ENCODE results near the gene ST3GAL4. TPM values are rescaled to one million over a fixed set of nuclear protein-coding genes. Genes with fewer than 3 reads are reported as not detected.
"Not testable (repeated sequence)": the region's sequence is repeated elsewhere in the genome, so short reads cannot be mapped to it uniquely, and the experiment has no call there.

ST3GAL4 gene
- total RNA-seq, 1 experiment from 2014 or later: 11.2 TPM

DNA sequence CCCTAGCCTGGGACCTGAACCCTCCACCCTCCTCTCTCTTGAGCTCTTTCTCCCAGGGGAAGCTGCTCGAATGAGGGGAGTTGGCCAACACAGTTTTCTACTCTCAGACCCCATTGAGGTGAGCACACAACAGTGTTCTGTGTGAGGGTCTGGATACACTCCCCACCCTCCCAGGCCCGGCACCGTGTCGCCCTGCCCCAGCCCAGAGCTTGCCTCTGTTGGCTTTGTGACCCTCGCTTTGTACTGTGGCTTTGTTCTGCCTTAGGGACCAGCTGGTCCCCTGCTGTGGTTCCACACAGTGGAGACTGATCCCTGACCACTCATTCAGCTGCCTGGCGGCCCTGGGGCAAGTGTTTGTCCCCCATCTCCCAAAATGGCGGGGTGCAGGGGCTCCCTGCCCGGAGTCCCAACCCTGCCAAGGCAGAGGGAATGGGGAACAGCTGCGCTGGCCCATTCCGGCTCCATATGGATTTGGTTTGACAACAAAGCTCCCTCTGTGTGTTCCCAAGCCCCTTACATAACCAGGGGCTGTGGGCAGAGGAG lies 8.3 kb downstream of the ST3GAL4 start:
- POLR2A ChIA-PET: no interaction called here
- no TSS peak for BruUV-seq (replicated peaks)
- no peak for DNase-seq
- CTCF ChIA-PET: interaction anchor here (1.0 kb wide), 1 partner anchor 117 kb away, joined by 5 read pairs; no protein-coding TSS in a partner anchor
- no peaks in the 10 kb centered on the region for H3K36me3 ChIP-seq (ENCODE audit: control insufficient read depth, insufficient read depth, low read length)
- intact Hi-C loops (cut with micrococcal nuclease; ENCODE audit: unreplicated experiment): no loop called here
- no peaks in the 10 kb centered on the region for H3K4me1 Mint-ChIP-seq (ENCODE audit: low read depth, unreplicated experiment)
- H3K4me3 Mint-ChIP-seq (ENCODE audit: unreplicated experiment): no peak overlapping the region
- no peak overlapping the region for H3K27ac Mint-ChIP-seq (ENCODE audit: unreplicated experiment)
- no peak overlapping the region for H3K4me3 ChIP-seq (ENCODE audit: low read depth, low read length)
- TF ChIP-seq, protein P1, sequence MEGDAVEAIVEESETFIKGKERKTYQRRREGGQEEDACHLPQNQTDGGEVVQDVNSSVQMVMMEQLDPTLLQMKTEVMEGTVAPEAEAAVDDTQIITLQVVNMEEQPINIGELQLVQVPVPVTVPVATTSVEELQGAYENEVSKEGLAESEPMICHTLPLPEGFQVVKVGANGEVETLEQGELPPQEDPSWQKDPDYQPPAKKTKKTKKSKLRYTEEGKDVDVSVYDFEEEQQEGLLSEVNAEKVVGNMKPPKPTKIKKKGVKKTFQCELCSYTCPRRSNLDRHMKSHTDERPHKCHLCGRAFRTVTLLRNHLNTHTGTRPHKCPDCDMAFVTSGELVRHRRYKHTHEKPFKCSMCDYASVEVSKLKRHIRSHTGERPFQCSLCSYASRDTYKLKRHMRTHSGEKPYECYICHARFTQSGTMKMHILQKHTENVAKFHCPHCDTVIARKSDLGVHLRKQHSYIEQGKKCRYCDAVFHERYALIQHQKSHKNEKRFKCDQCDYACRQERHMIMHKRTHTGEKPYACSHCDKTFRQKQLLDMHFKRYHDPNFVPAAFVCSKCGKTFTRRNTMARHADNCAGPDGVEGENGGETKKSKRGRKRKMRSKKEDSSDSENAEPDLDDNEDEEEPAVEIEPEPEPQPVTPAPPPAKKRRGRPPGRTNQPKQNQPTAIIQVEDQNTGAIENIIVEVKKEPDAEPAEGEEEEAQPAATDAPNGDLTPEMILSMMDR (IDR thresholded peaks at IDR 0.05; ENCODE audit: insufficient read depth in 1 of 2, low read depth in 1 of 2, low read length in 1 of 2, severe bottlenecking in 1 of 2, unreplicated experiment in 1 of 2): no peak
- H3K27me3 ChIP-seq (replicated peaks; ENCODE audit: control insufficient read depth, insufficient read depth, low read length): no peaks in the 10 kb centered on the region
- H3K27me3 Mint-ChIP-seq (ENCODE audit: insufficient read depth, unreplicated experiment): no peaks in the 10 kb centered on the region
- peaks cover 6% of the 10 kb centered on the region for H3K36me3 Mint-ChIP-seq (ENCODE audit: insufficient read depth, unreplicated experiment)
- peaks cover 12% of the 10 kb centered on the region; the same call in 1 of the 2 replicates for H3K4me1 ChIP-seq
- no peaks in the 10 kb centered on the region for H3K9me3 ChIP-seq
- no peaks in the 10 kb centered on the region for H3K9me3 Mint-ChIP-seq (ENCODE audit: unreplicated experiment)

GRCh38 chr11:126364735-126365134 lies 9.2 kb downstream of the ST3GAL4 start:
- H3K9me3 ChIP-seq; H3K4me3 Mint-ChIP-seq (ENCODE audit: unreplicated experiment); H3K36me3 ChIP-seq (ENCODE audit: control insufficient read depth, insufficient read depth, low read length); H3K27me3 Mint-ChIP-seq (ENCODE audit: insufficient read depth, unreplicated experiment); H3K27me3 ChIP-seq (replicated peaks; ENCODE audit: control insufficient read depth, insufficient read depth, low read length); H3K4me1 Mint-ChIP-seq (ENCODE audit: low read depth, unreplicated experiment); POLR2A ChIA-PET; H3K4me1 ChIP-seq; H3K27ac Mint-ChIP-seq (ENCODE audit: unreplicated experiment); H3K36me3 Mint-ChIP-seq (ENCODE audit: insufficient read depth, unreplicated experiment); DNase-seq; intact Hi-C loops (cut with micrococcal nuclease; ENCODE audit: unreplicated experiment); BruUV-seq (replicated peaks); H3K4me3 ChIP-seq (ENCODE audit: low read depth, low read length); CTCF ChIA-PET; H3K9me3 Mint-ChIP-seq (ENCODE audit: unreplicated experiment): not testable (repeated sequence)

- H3K9me3 Mint-ChIP-seq (ENCODE audit: unreplicated experiment); intact Hi-C loops (cut with micrococcal nuclease; ENCODE audit: unreplicated experiment); H3K27me3 Mint-ChIP-seq (ENCODE audit: insufficient read depth, unreplicated experiment); H3K4me1 ChIP-seq; H3K4me3 Mint-ChIP-seq (ENCODE audit: unreplicated experiment); H3K9me3 ChIP-seq; H3K4me1 Mint-ChIP-seq (ENCODE audit: low read depth, unreplicated experiment); H3K4me3 ChIP-seq (ENCODE audit: low read depth, low read length); H3K27me3 ChIP-seq (replicated peaks; ENCODE audit: control insufficient read depth, insufficient read depth, low read length); H3K36me3 ChIP-seq (ENCODE audit: control insufficient read depth, insufficient read depth, low read length); BruUV-seq (replicated peaks); CTCF ChIA-PET; H3K36me3 Mint-ChIP-seq (ENCODE audit: insufficient read depth, unreplicated experiment): not testable (repeated sequence)
- H3K27ac Mint-ChIP-seq (ENCODE audit: unreplicated experiment): peak overlapping the region; percentile 8
- POLR2A ChIA-PET: interaction anchor here (0.6 kb wide), 1 partner anchor 10 kb away, joined by 4 read pairs; the partner anchor contains the start of gene ST3GAL4
- peak in 1 of 2 experiments; percentile 56 for DNase-seq
Measured at GRCh38 chr11:126365508-126365907, 10.0 kb downstream of the ST3GAL4 start.

- no TSS peak for BruUV-seq (replicated peaks)
- no peaks in the 10 kb centered on the region for H3K9me3 ChIP-seq
- ChIA-PET CTCF (interaction anchor here (0.5 kb wide), 1 partner anchor 463 kb away, joined by 3 read pairs; the partner anchor contains the start of gene PUS3), POLR2A (interaction anchor here (0.6 kb wide), 1 partner anchor 11 kb away, joined by 4 read pairs; the partner anchor contains the start of gene ST3GAL4)
- Mint-ChIP-seq H3K27ac (ENCODE audit: unreplicated experiment) (peak overlapping the region; percentile 1), H3K9me3 (ENCODE audit: unreplicated experiment) (no peaks in the 10 kb centered on the region), H3K4me1 (ENCODE audit: low read depth, unreplicated experiment) (no peaks in the 10 kb centered on the region), H3K36me3 (ENCODE audit: insufficient read depth, unreplicated experiment) (peaks cover 10% of the 10 kb centered on the region), H3K27me3 (ENCODE audit: insufficient read depth, unreplicated experiment) (no peaks in the 10 kb centered on the region), H3K4me3 (ENCODE audit: unreplicated experiment) (no peak overlapping the region)
- no peaks in the 10 kb centered on the region for H3K27me3 ChIP-seq (replicated peaks; ENCODE audit: control insufficient read depth, insufficient read depth, low read length)
- no peak for DNase-seq
- peaks cover 8% of the 10 kb centered on the region; the same call in 1 of the 2 replicates for H3K4me1 ChIP-seq
- H3K36me3 ChIP-seq (ENCODE audit: control insufficient read depth, insufficient read depth, low read length): no peaks in the 10 kb centered on the region
- TF ChIP-seq, protein P1 (IDR thresholded peaks at IDR 0.05; ENCODE audit: insufficient read depth in 1 of 2, low read depth in 1 of 2, low read length in 1 of 2, severe bottlenecking in 1 of 2, unreplicated experiment in 1 of 2): no peak
- intact Hi-C loops (cut with micrococcal nuclease; ENCODE audit: unreplicated experiment): no loop called here
- no peak overlapping the region for H3K4me3 ChIP-seq (ENCODE audit: low read depth, low read length)
Measured at GRCh38 chr11:126366064-126366822, 10.8 kb downstream of the ST3GAL4 start.
